Measurements from ENCODE around the gene SPECC1. TPM values are rescaled to one million over a fixed set of nuclear protein-coding genes. Genes with fewer than 3 reads are reported as not detected.
A peak's percentile ranks its signal among the peaks of the same experiment; 100 is the strongest.

SPECC1 gene
- polyA plus RNA-seq, 3 donors, result 36.0 to 58.4 (median 50.5) TPM

- TF ChIP-seq, protein P1, sequence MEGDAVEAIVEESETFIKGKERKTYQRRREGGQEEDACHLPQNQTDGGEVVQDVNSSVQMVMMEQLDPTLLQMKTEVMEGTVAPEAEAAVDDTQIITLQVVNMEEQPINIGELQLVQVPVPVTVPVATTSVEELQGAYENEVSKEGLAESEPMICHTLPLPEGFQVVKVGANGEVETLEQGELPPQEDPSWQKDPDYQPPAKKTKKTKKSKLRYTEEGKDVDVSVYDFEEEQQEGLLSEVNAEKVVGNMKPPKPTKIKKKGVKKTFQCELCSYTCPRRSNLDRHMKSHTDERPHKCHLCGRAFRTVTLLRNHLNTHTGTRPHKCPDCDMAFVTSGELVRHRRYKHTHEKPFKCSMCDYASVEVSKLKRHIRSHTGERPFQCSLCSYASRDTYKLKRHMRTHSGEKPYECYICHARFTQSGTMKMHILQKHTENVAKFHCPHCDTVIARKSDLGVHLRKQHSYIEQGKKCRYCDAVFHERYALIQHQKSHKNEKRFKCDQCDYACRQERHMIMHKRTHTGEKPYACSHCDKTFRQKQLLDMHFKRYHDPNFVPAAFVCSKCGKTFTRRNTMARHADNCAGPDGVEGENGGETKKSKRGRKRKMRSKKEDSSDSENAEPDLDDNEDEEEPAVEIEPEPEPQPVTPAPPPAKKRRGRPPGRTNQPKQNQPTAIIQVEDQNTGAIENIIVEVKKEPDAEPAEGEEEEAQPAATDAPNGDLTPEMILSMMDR (IDR thresholded peaks at IDR 0.05), result no peak
- WGBS (ENCODE audit: insufficient coverage), result 100% methylated on average over 1 of the region's 13 CpGs
- Histone ChIP-seq H3K36me3 (replicated peaks in 1 of 2; ENCODE audit: control insufficient read depth in 1 of 2, insufficient read depth in 2 of 2, low read length in 2 of 2) (no peaks in the 10 kb centered on the region), H3K4me1 (ENCODE audit: control insufficient read depth in 1 of 2, insufficient read depth in 2 of 2, low read length in 2 of 2) (no peaks in the 10 kb centered on the region), H2AFZ (ENCODE audit: insufficient read depth, low read depth, low read length, poor library complexity, severe bottlenecking) (no peak overlapping the region), H3K4me3 (replicated peaks in 1 of 3; ENCODE audit: low read depth in 2 of 3, low read length in 3 of 3) (no peak overlapping the region), H3K9ac (ENCODE audit: insufficient read depth, low read length, poor library complexity, severe bottlenecking) (no peak overlapping the region), H3K79me2 (ENCODE audit: insufficient read depth, low read length) (no peaks in the 10 kb centered on the region), H3K27me3 (ENCODE audit: control insufficient read depth in 2 of 2, insufficient read depth in 2 of 2, low read length in 2 of 2) (no peaks in the 10 kb centered on the region), H3K27ac (ENCODE audit: low read depth in 1 of 2, low read length in 2 of 2) (no peak overlapping the region), H3K9me3 (replicated peaks in 1 of 2; ENCODE audit: control insufficient read depth in 1 of 2, insufficient read depth in 1 of 2, low read length in 2 of 2) (no peaks in the 10 kb centered on the region), H3K4me2 (replicated peaks; ENCODE audit: extremely low read depth, low read length, poor library complexity, severe bottlenecking) (no peak overlapping the region), H4K20me1 (ENCODE audit: insufficient read depth, low read length) (no peaks in the 10 kb centered on the region)
- Mint-ChIP-seq H3K4me3 (no peak overlapping the region), H3K36me3 (no peaks in the 10 kb centered on the region), H3K27ac (no peak overlapping the region), H3K27me3 (ENCODE audit: low read depth in 3 of 3) (peaks cover 0 to 6% (median 0%) of the 10 kb centered on the region in 3 donors), H3K4me1 (no peaks in the 10 kb centered on the region), H3K9me3 (no peaks in the 10 kb centered on the region)
- intact Hi-C loops (cut with micrococcal nuclease), result no loop called here
- no peak for DNase-seq
Observed at GRCh38 chr17:19986941-19987861, 22.0 kb upstream of the SPECC1 start.

DNA sequence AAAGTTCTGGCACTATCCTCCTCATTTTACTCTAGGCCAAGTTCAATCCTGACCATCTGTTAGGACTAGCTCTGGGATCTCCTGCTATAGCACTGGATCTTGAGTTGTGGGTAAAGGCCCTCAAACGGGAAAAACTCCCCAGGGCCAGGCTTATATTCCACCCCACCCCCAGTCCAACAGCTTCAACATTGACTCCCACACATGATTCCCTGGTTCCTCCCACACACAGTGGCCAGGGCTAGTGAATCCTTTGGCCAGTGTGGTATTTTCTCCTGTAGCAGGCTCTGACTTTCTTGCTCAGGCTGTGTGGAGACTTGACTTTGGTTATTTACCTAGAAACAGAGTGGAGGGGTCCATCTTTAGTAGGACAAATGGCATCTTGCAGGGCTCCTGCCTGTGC is 21.3 kb upstream of the SPECC1 start:
- H3K27me3 Mint-ChIP-seq (ENCODE audit: low read depth in 3 of 3), result peaks cover 0 to 3% (median 0%) of the 10 kb centered on the region in 3 donors
- Histone ChIP-seq H3K4me3 (replicated peaks in 1 of 3; ENCODE audit: low read depth in 2 of 3, low read length in 3 of 3) (no peak overlapping the region), H4K20me1 (ENCODE audit: insufficient read depth, low read length) (no peaks in the 10 kb centered on the region), H3K27me3 (ENCODE audit: control insufficient read depth in 2 of 2, insufficient read depth in 2 of 2, low read length in 2 of 2) (no peaks in the 10 kb centered on the region), H3K4me2 (replicated peaks; ENCODE audit: extremely low read depth, low read length, poor library complexity, severe bottlenecking) (no peak overlapping the region), H3K4me1 (ENCODE audit: control insufficient read depth in 1 of 2, insufficient read depth in 2 of 2, low read length in 2 of 2) (peaks cover 1 to 2% of the 10 kb centered on the region in 2 donors), H3K27ac (ENCODE audit: low read depth in 1 of 2, low read length in 2 of 2) (no peak overlapping the region), H2AFZ (ENCODE audit: insufficient read depth, low read depth, low read length, poor library complexity, severe bottlenecking) (no peak overlapping the region), H3K79me2 (ENCODE audit: insufficient read depth, low read length) (no peaks in the 10 kb centered on the region), H3K9ac (ENCODE audit: insufficient read depth, low read length, poor library complexity, severe bottlenecking) (no peak overlapping the region), H3K36me3 (replicated peaks in 1 of 2; ENCODE audit: control insufficient read depth in 1 of 2, insufficient read depth in 2 of 2, low read length in 2 of 2) (no peaks in the 10 kb centered on the region), H3K9me3 (replicated peaks in 1 of 2; ENCODE audit: control insufficient read depth in 1 of 2, insufficient read depth in 1 of 2, low read length in 2 of 2) (no peaks in the 10 kb centered on the region)
- DNase-seq, result no peak
- H3K36me3 Mint-ChIP-seq, result no peaks in the 10 kb centered on the region
- H3K4me1 Mint-ChIP-seq, result peaks cover 1% of the 10 kb centered on the region
- WGBS (ENCODE audit: insufficient coverage), result no CpG with 5 or more reads among the region's 1 CpG
- H3K27ac Mint-ChIP-seq, result peak overlapping the region in 1 of 7 donors; percentile 64
- TF ChIP-seq, protein P1 (IDR thresholded peaks at IDR 0.05), result no peak
- intact Hi-C loops (cut with micrococcal nuclease), result no loop called here
- no peaks in the 10 kb centered on the region for H3K9me3 Mint-ChIP-seq
- H3K4me3 Mint-ChIP-seq, result no peak overlapping the region
